ENCODE results near the gene KCTD10.

The KCTD10 gene

GRCh38 chr12:109493090-109493489 is 16.0 kb upstream of the KCTD10 start:
- CTCF ChIA-PET, result no interaction called here
- TF ChIP-seq CTCF (conservative IDR thresholded peaks at IDR 0.05; ENCODE audit: low read depth), result no peak
- POLR2A ChIA-PET (ENCODE audit: low non-redundant PET), result no interaction called here
- DNase-seq (ENCODE audit: low spot score), result no peak
- H3K27ac ChIP-seq, result no peak overlapping the region

- no peak for DNase-seq (ENCODE audit: low spot score)
- no peak for TF ChIP-seq CTCF (conservative IDR thresholded peaks at IDR 0.05; ENCODE audit: low read depth)
- ChIA-PET POLR2A (ENCODE audit: low non-redundant PET) (no interaction called here), CTCF (no interaction called here)
- H3K27ac ChIP-seq, result no peak overlapping the region
Measured at GRCh38 chr12:109492371-109492770, 15.3 kb upstream of the KCTD10 start.

- no peak for DNase-seq (ENCODE audit: low spot score)
- no peak overlapping the region for H3K27ac ChIP-seq
- CTCF ChIA-PET, result no interaction called here
- TF ChIP-seq CTCF (conservative IDR thresholded peaks at IDR 0.05; ENCODE audit: low read depth), result no peak
- POLR2A ChIA-PET (ENCODE audit: low non-redundant PET), result no interaction called here
Measured at GRCh38 chr12:109491671-109492070, 14.6 kb upstream of the KCTD10 start.

GRCh38 chr12:109489955-109490565 is 13.0 kb upstream of the KCTD10 start:
- no peak for TF ChIP-seq CTCF (conservative IDR thresholded peaks at IDR 0.05; ENCODE audit: low read depth)
- ChIA-PET POLR2A (ENCODE audit: low non-redundant PET) (no interaction called here), CTCF (interaction anchor here (0.7 kb wide), 1 partner anchor 84 kb away, joined by 3 read pairs; the partner anchor contains the start of gene MVK)
- no peak for DNase-seq (ENCODE audit: low spot score)
- no peak overlapping the region for H3K27ac ChIP-seq

- TF ChIP-seq CTCF (conservative IDR thresholded peaks at IDR 0.05; ENCODE audit: low read depth), result no peak
- ChIA-PET CTCF (no interaction called here), POLR2A (ENCODE audit: low non-redundant PET) (no interaction called here)
- no peak for DNase-seq (ENCODE audit: low spot score)
- H3K27ac ChIP-seq, result no peak overlapping the region
Measured at GRCh38 chr12:109489016-109489954, 12.2 kb upstream of the KCTD10 start.

GRCh38 chr12:109488051-109488665 is 11.1 kb upstream of the KCTD10 start:
- no peak for DNase-seq (ENCODE audit: low spot score)
- CTCF ChIA-PET, result no interaction called here
- no peak for TF ChIP-seq CTCF (conservative IDR thresholded peaks at IDR 0.05; ENCODE audit: low read depth)
- POLR2A ChIA-PET (ENCODE audit: low non-redundant PET), result no interaction called here
- no peak overlapping the region for H3K27ac ChIP-seq
